Mucosa of rectum (tissue), 2 donors: Measurements from ENCODE around the gene LRMDA.

Experiments used
- H3K27ac ChIP-seq, 2 donors: one replicate each; pipeline ENCODE4 v1.7.0; 2013; ENCODE audit warnings: inconsistent platforms in 2 of 2, low read depth in 2 of 2, low read length in 2 of 2
- H3K27me3 ChIP-seq, 2 donors: one replicate each; pipeline ENCODE4 v1.7.0; 2013; ENCODE audit warnings: low read length in 2 of 2; ENCODE audit not compliant: control insufficient read depth in 2 of 2, insufficient read depth in 2 of 2
- H3K36me3 ChIP-seq, 2 donors: one replicate each; pipeline ENCODE4 v1.7.0; 2013; ENCODE audit warnings: low read length in 2 of 2; ENCODE audit not compliant: control insufficient read depth in 2 of 2, insufficient read depth in 2 of 2
- H3K4me1 ChIP-seq, 2 donors: one replicate each; pipeline ENCODE4 v1.7.0; 2013; ENCODE audit warnings: low read length in 2 of 2, mild to moderate bottlenecking in 1 of 2; ENCODE audit not compliant: control insufficient read depth in 2 of 2, insufficient read depth in 2 of 2
- H3K4me3 ChIP-seq, 2 donors: one replicate each; pipeline ENCODE4 v1.7.0; 2013; ENCODE audit warnings: low read length in 2 of 2
- H3K9ac ChIP-seq, 2 donors: one replicate each; pipeline ENCODE4 v1.7.0; 2013; ENCODE audit warnings: low read length in 2 of 2, low read depth in 1 of 2, mild to moderate bottlenecking in 1 of 2
- H3K9me3 ChIP-seq, 2 donors: one replicate each; pipeline ENCODE4 v1.7.0; 2013; ENCODE audit warnings: low read length in 2 of 2; ENCODE audit not compliant: control insufficient read depth in 2 of 2
- donor health status: healthy.
- donor health status: Normal muscosa, but diverticular disease.

Gene LRMDA

GRCh38 chr10:75434291-75434690, 2.9 kb downstream of the LRMDA start:
- Histone ChIP-seq H3K9me3 (no peaks in the 10 kb centered on the region), H3K27me3 (no peaks in the 10 kb centered on the region), H3K4me1 (peaks cover 12% of the 10 kb centered on the region in 2 donors), H3K36me3 (no peaks in the 10 kb centered on the region), H3K27ac (no peak overlapping the region), H3K4me3 (no peak overlapping the region), H3K9ac (no peak overlapping the region)

GRCh38 chr10:75435291-75435690, 3.9 kb downstream of the LRMDA start:
- Histone ChIP-seq H3K27me3 (no peaks in the 10 kb centered on the region), H3K27ac (no peak overlapping the region), H3K36me3 (no peaks in the 10 kb centered on the region), H3K4me1 (peaks cover 6 to 7% of the 10 kb centered on the region in 2 donors), H3K4me3 (no peak overlapping the region), H3K9me3 (no peaks in the 10 kb centered on the region), H3K9ac (no peak overlapping the region)

GRCh38 chr10:75436896-75437295, 5.5 kb downstream of the LRMDA start:
- Histone ChIP-seq H3K4me3 (no peak overlapping the region), H3K4me1 (peaks cover 0 to 3% of the 10 kb centered on the region in 2 donors), H3K36me3 (no peaks in the 10 kb centered on the region), H3K9ac (no peak overlapping the region), H3K9me3 (no peaks in the 10 kb centered on the region), H3K27ac (no peak overlapping the region), H3K27me3 (no peaks in the 10 kb centered on the region)

GRCh38 chr10:75437693-75438092, 6.3 kb downstream of the LRMDA start:
- Histone ChIP-seq H3K36me3 (no peaks in the 10 kb centered on the region), H3K27me3 (no peaks in the 10 kb centered on the region), H3K4me3 (no peak overlapping the region), H3K4me1 (peaks cover 0 to 3% of the 10 kb centered on the region in 2 donors), H3K9me3 (no peaks in the 10 kb centered on the region), H3K9ac (no peak overlapping the region), H3K27ac (no peak overlapping the region)

DNA sequence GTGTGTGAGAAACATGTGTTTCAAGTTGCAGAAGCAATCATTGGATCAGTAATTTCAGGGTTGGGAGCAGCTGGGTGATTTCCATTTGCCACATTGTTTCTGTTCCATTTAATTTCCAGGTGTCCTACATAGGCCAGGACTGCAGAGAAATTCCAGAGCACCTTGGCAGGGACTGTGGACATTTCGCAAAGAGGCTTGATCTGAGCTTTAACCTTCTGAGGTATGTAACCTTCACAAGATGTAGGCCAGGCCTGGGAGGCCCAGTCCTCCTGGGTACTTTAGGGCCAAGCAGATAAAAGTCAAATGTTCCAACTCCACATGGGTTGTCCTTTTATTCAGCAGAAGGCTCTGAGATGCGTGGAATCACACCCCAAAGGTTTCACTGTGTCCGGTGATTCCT, 6.9 kb downstream of the LRMDA start:
- Histone ChIP-seq H3K36me3 (no peaks in the 10 kb centered on the region), H3K9ac (no peak overlapping the region), H3K27me3 (no peaks in the 10 kb centered on the region), H3K4me1 (peaks cover 0 to 3% of the 10 kb centered on the region in 2 donors), H3K4me3 (no peak overlapping the region), H3K9me3 (peaks cover 0 to under 1% of the 10 kb centered on the region in 2 donors), H3K27ac (no peak overlapping the region)

GRCh38 chr10:75439811-75440210, 8.4 kb downstream of the LRMDA start:
- Histone ChIP-seq H3K9me3 (peaks cover 0 to 3% of the 10 kb centered on the region in 2 donors), H3K4me1 (peaks cover 0 to 3% of the 10 kb centered on the region in 2 donors), H3K36me3 (no peaks in the 10 kb centered on the region), H3K27me3 (no peaks in the 10 kb centered on the region), H3K4me3 (no peak overlapping the region), H3K27ac (no peak overlapping the region), H3K9ac (no peak overlapping the region)

GRCh38 chr10:75440271-75440793, 8.9 kb downstream of the LRMDA start:
- H3K4me3 ChIP-seq = no peak overlapping the region
- no peaks in the 10 kb centered on the region for H3K27me3 ChIP-seq
- H3K4me1 ChIP-seq = peaks cover 0 to 3% of the 10 kb centered on the region in 2 donors
- H3K36me3 ChIP-seq = no peaks in the 10 kb centered on the region
- H3K9me3 ChIP-seq = peaks cover 0 to 3% of the 10 kb centered on the region in 2 donors
- no peak overlapping the region for H3K9ac ChIP-seq
- H3K27ac ChIP-seq = no peak overlapping the region

DNA sequence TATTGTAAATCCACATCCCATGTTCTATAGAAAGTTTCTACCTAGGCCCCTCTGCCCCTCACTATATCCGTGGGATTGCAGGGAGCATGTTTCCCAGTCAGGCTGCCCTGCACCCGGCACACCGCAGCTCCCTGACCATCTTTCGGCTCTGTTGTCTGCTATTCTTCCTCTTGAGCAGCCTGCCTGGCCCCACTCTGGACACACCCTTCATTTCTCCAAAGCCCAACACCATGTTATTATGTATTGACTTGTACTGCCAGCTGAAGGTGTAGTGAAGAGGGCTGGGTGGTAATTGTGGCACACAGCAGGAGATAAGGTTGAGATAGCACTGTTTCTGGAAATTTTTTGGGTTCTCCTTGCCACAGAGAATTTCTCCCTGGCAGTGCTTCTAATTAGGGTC, 9.8 kb downstream of the LRMDA start:
- Histone ChIP-seq H3K27me3 (no peaks in the 10 kb centered on the region), H3K4me3 (no peak overlapping the region), H3K36me3 (no peaks in the 10 kb centered on the region), H3K9me3 (peaks cover 0 to 3% of the 10 kb centered on the region in 2 donors), H3K27ac (no peak overlapping the region), H3K4me1 (peaks cover 0 to 3% of the 10 kb centered on the region in 2 donors), H3K9ac (no peak overlapping the region)

- Histone ChIP-seq H3K27ac (no peak overlapping the region), H3K9me3 (peaks cover 0 to 5% of the 10 kb centered on the region in 2 donors), H3K4me1 (peaks cover 0 to 3% of the 10 kb centered on the region in 2 donors), H3K36me3 (no peaks in the 10 kb centered on the region), H3K27me3 (no peaks in the 10 kb centered on the region), H3K4me3 (no peak overlapping the region), H3K9ac (no peak overlapping the region)
Observed at GRCh38 chr10:75441682-75442081, 10.3 kb downstream of the LRMDA start.

DNA sequence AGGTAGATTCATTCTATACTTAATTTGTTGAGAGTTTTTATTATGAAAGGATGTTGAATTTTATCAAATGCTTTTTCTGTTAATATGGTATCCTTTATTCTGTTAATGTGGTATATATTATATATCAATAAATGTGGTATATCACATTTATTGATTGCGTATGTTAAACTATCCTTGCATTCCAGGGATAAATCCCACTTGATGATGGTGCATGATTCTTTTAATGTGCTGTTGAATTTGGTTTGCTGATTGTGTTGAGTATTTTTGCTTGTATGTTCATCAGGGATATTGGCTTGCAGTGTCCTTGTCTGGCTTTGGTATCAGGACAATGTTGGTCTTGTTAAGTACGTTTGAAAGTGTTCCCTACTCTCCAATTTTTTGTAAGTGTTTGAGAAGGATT, 11.9 kb downstream of the LRMDA start:
- Histone ChIP-seq H3K4me1 (peaks cover 0 to 3% of the 10 kb centered on the region in 2 donors), H3K9me3 (peaks cover 0 to 5% of the 10 kb centered on the region in 2 donors), H3K9ac (no peak overlapping the region), H3K4me3 (no peak overlapping the region), H3K27ac (no peak overlapping the region), H3K36me3 (no peaks in the 10 kb centered on the region), H3K27me3 (no peaks in the 10 kb centered on the region)
